H1 (cell line): ENCODE measurements around the gene ZNF219. TPM values are rescaled to one million over a fixed set of nuclear protein-coding genes. Genes with fewer than 3 reads are reported as not detected.

ENCODE experiments used
- CTCF ChIA-PET: fragments of 300-600 bp; sonication (Branson Sonifier 250); formaldehyde crosslinking; loops from one replicate; lab custom pipeline; 2021; ENCODE audit not compliant: partially characterized antibody; lab: Charles Lee
- POLR2A ChIA-PET: fragments of 300-600 bp; sonication (Branson Sonifier 250); formaldehyde crosslinking; loops from one replicate; lab custom pipeline; 2021; ENCODE audit warnings: inconsistent platforms; ENCODE audit not compliant: partially characterized antibody; lab: Charles Lee
- DNase-seq, 2 experiments: peaks; one replicate each; pipeline versions ENCODE4 v3.0.0 to v3.0.0-alpha.2; 2010 to 2022; ENCODE audit warnings: low spot score in 2 of 2, low read depth in 1 of 2, mixed read lengths in 1 of 2
- FAIRE-seq: peaks from 2 replicates; lab custom pipeline; 2011; peaks lifted over from hg19 to GRCh38; lab: Jason Lieb, UNC
- H2AFZ ChIP-seq: 2 replicates; pipeline ENCODE4 v1.8.1; 2012; ENCODE audit warnings: low read length, inconsistent platforms
- H2AK5ac ChIP-seq: 2 replicates; pipeline ENCODE4 v1.6.1; 2013; ENCODE audit warnings: low read depth, low read length
- H2BK120ac ChIP-seq: replicated peaks from 2 replicates; pipeline ENCODE3; 2013; ENCODE audit warnings: low read depth, low read length, inconsistent platforms
- H2BK12ac ChIP-seq: 2 replicates; pipeline ENCODE4 v1.6.1; 2013; ENCODE audit warnings: low read depth, low read length
- H2BK15ac ChIP-seq: 2 replicates; pipeline ENCODE4 v1.6.1; 2013; ENCODE audit warnings: low read length
- H2BK20ac ChIP-seq: 2 replicates; pipeline ENCODE4 v1.6.1; 2013; ENCODE audit warnings: low read length
- H2BK5ac ChIP-seq: 2 replicates; pipeline ENCODE4 v1.6.1; 2013; ENCODE audit warnings: low read depth, low read length
- H3K14ac ChIP-seq: 2 replicates; pipeline ENCODE4 v1.6.1; 2013; ENCODE audit warnings: inconsistent platforms; ENCODE audit not compliant: insufficient read length
- H3K18ac ChIP-seq: 2 replicates; pipeline ENCODE4 v1.6.1; 2013; ENCODE audit warnings: low read length; ENCODE audit errors: extremely low read depth
- H3K23ac ChIP-seq: 2 replicates; pipeline ENCODE4 v1.6.1; 2013; ENCODE audit warnings: inconsistent platforms; ENCODE audit not compliant: insufficient read length
- H3K23me2 ChIP-seq: 2 replicates; pipeline ENCODE4 v1.6.1; 2013; ENCODE audit warnings: low read depth, low read length
- H3K27ac ChIP-seq: 2 replicates; pipeline ENCODE4 v1.6.1; 2011; ENCODE audit warnings: low read depth, low read length, inconsistent platforms
- H3K27me3 ChIP-seq, 4 experiments: replicated peaks in 1 of 4; 1 replicate in 1 of 4; 2 replicates in 3 of 4; pipeline versions ENCODE4 v1.6.1 to v1.8.1; 2011 to 2013; ENCODE audit warnings: low read length in 3 of 4, mild to moderate bottlenecking in 3 of 4, inconsistent platforms in 2 of 4, mixed read lengths in 2 of 4, moderate library complexity in 1 of 4; ENCODE audit not compliant: control insufficient read depth in 3 of 4, insufficient read depth in 3 of 4; ENCODE audit errors: extremely low read depth in 1 of 4
- H3K36me3 ChIP-seq, 4 experiments: 2 replicates each; pipeline versions ENCODE4 v1.6.1 to v1.8.1; 2011 to 2013; ENCODE audit warnings: mild to moderate bottlenecking in 4 of 4, low read length in 3 of 4, moderate library complexity in 2 of 4, control low read depth in 1 of 4, inconsistent platforms in 1 of 4; ENCODE audit not compliant: insufficient read depth in 4 of 4, control insufficient read depth in 2 of 4
- H3K4ac ChIP-seq: replicated peaks from 2 replicates; pipeline ENCODE3; 2013; ENCODE audit warnings: low read length, low read depth, mixed read lengths, inconsistent platforms; ENCODE audit not compliant: insufficient read length
- H3K4me1 ChIP-seq, 4 experiments: replicated peaks in 1 of 4; 1 replicate in 1 of 4; 2 replicates in 3 of 4; pipeline versions ENCODE4 v1.6.1 to v1.8.1; 2011 to 2013; ENCODE audit warnings: low read length in 3 of 4, inconsistent platforms in 2 of 4, mixed read lengths in 1 of 4; ENCODE audit not compliant: insufficient read depth in 4 of 4, control insufficient read depth in 3 of 4
- H3K4me2 ChIP-seq, 2 experiments: 2 replicates each; pipeline versions ENCODE4 v1.6.1 to v1.8.1; 2011 to 2013; ENCODE audit warnings: low read depth in 2 of 2, low read length in 2 of 2, control low read depth in 1 of 2, inconsistent platforms in 1 of 2, mild to moderate bottlenecking in 1 of 2; ENCODE audit not compliant: insufficient read depth in 1 of 2
- H3K4me3 ChIP-seq, 4 experiments: fragments of 200-600, 300-600 bp in 1 of 4; sonication (generic), shearing (Covaris generic), sonication (Bioruptor Twin) in 1 of 4; 2 replicates each; pipeline versions ENCODE4 v1.5.1 to v1.8.1; 2011 to 2016; ENCODE audit warnings: low read length in 4 of 4, low read depth in 3 of 4, control low read depth in 2 of 4, inconsistent platforms in 2 of 4, mild to moderate bottlenecking in 2 of 4, mixed read lengths in 1 of 4, moderate library complexity in 1 of 4; ENCODE audit not compliant: insufficient read depth in 2 of 4; ENCODE audit errors: extremely low read depth in 1 of 4
- H3K56ac ChIP-seq: replicated peaks from 2 replicates; pipeline ENCODE3; 2013; ENCODE audit warnings: low read depth, mild to moderate bottlenecking, mixed read lengths, low read length, inconsistent platforms; ENCODE audit not compliant: insufficient read length
- H3K79me1 ChIP-seq: 2 replicates; pipeline ENCODE4 v1.6.1; 2013; ENCODE audit warnings: low read depth, low read length, control low read depth
- H3K79me2 ChIP-seq, 2 experiments: 2 replicates each; pipeline versions ENCODE4 v1.6.1 to v1.8.1; 2012 to 2013; ENCODE audit warnings: low read length in 2 of 2, mild to moderate bottlenecking in 2 of 2, inconsistent platforms in 1 of 2; ENCODE audit not compliant: insufficient read depth in 2 of 2, control insufficient read depth in 1 of 2
- H3K9ac ChIP-seq, 4 experiments: replicated peaks in 1 of 4; 1 replicate in 1 of 4; 2 replicates in 3 of 4; pipeline versions ENCODE4 v1.6.1 to v1.8.1; 2011 to 2013; ENCODE audit warnings: low read depth in 3 of 4, low read length in 3 of 4, control low read depth in 2 of 4, mild to moderate bottlenecking in 2 of 4, moderate library complexity in 2 of 4, inconsistent platforms in 1 of 4; ENCODE audit errors: extremely low read depth in 1 of 4
- H3K9me3 ChIP-seq, 2 experiments: 2 replicates each; pipeline versions ENCODE4 v1.6.1 to v1.8.1; 2012 to 2013; ENCODE audit warnings: mild to moderate bottlenecking in 2 of 2, moderate library complexity in 2 of 2, control low read depth in 1 of 2, inconsistent platforms in 1 of 2, low read depth in 1 of 2, low read length in 1 of 2, mixed read lengths in 1 of 2; ENCODE audit not compliant: insufficient read depth in 2 of 2
- H4K20me1 ChIP-seq, 2 experiments: replicated peaks in 1 of 2; 2 replicates each; pipeline versions ENCODE3 to v1.8.1; 2011 to 2013; ENCODE audit warnings: inconsistent platforms in 2 of 2, low read length in 2 of 2, mild to moderate bottlenecking in 1 of 2; ENCODE audit not compliant: insufficient read depth in 2 of 2, control insufficient read depth in 1 of 2
- H4K5ac ChIP-seq: 2 replicates; pipeline ENCODE4 v1.6.1; 2013; ENCODE audit warnings: low read length, low read depth, mixed read lengths, inconsistent platforms; ENCODE audit not compliant: insufficient read length
- H4K8ac ChIP-seq: 2 replicates; pipeline ENCODE4 v1.8.0; 2013; ENCODE audit warnings: mild to moderate bottlenecking, moderate library complexity, low read length, inconsistent platforms; ENCODE audit not compliant: insufficient read depth; ENCODE audit errors: extremely low read depth
- H4K91ac ChIP-seq: replicated peaks from 2 replicates; pipeline ENCODE3; 2013; ENCODE audit warnings: low read length, mixed read lengths, inconsistent platforms; ENCODE audit not compliant: insufficient read length
- ASH2L ChIP-seq: fragments of 200-600, 300-600 bp; sonication (generic); IDR thresholded peaks from one replicate; pipeline ENCODE4 v1.7.1; 2017; ENCODE audit warnings: low read length
- CHD1 ChIP-seq: IDR thresholded peaks from 2 replicates; pipeline ENCODE4 v1.6.1; 2012; ENCODE audit warnings: low read depth, low read length, improper control_type of control experiment
- GABPA ChIP-seq: IDR thresholded peaks from 2 replicates; pipeline ENCODE4 v1.6.1; 2011; ENCODE audit warnings: mild to moderate bottlenecking, low read length, moderate library complexity, borderline replicate concordance; ENCODE audit not compliant: insufficient read depth
- NRF1 ChIP-seq: IDR thresholded peaks from 2 replicates; pipeline ENCODE4 v1.6.1; 2011; ENCODE audit warnings: mild to moderate bottlenecking, low read depth, low read length, improper control_type of control experiment
- PHF8 ChIP-seq: fragments of 200-600 bp; sonication (generic); conservative IDR thresholded peaks from 2 replicates; pipeline ENCODE4 v1.7.1; 2012; ENCODE audit warnings: low read depth, mild to moderate bottlenecking, inconsistent platforms, low read length, moderate library complexity
- SIN3A ChIP-seq, 2 experiments: IDR thresholded peaks in 1 of 2; conservative IDR thresholded peaks in 1 of 2; 2 replicates each; pipeline ENCODE4 v1.6.1; 2011 to 2012; ENCODE audit warnings: low read length in 2 of 2, improper control_type of control experiment in 1 of 2, low read depth in 1 of 2, mild to moderate bottlenecking in 1 of 2
- SIRT6 ChIP-seq: IDR thresholded peaks from one replicate; pipeline ENCODE4 v1.7.1; 2012; ENCODE audit warnings: low read length, inconsistent platforms
- SP1 ChIP-seq: IDR thresholded peaks from 2 replicates; pipeline ENCODE4 v1.6.1; 2011; ENCODE audit warnings: low read depth, low read length
- YY1 ChIP-seq: IDR thresholded peaks from 2 replicates; pipeline ENCODE4 v1.6.1; 2011; ENCODE audit warnings: low read depth, mild to moderate bottlenecking, low read length
- WGBS, 2 experiments: shearing (Covaris generic) in 1 of 2; methylation state at CpG; one replicate each; pipeline versions ENCODE4 v1.1.6 to v1.1.7; 2013 to 2015; ENCODE audit warnings: low lambda C conversion rate in 2 of 2, mixed read lengths in 2 of 2, inconsistent platforms in 1 of 2, low coverage in 1 of 2, missing lambda C conversion rate in 1 of 2; ENCODE audit not compliant: insufficient replicate concordance in 2 of 2, insufficient coverage in 1 of 2, insufficient read length in 1 of 2; ENCODE audit errors: extremely low coverage in 1 of 2, missing lambda C conversion rate in 1 of 2; 5-methylcytosine and 5-hydroxymethylcytosine counted together
- polyA plus RNA-seq, 7 experiments: library from polyadenylated mRNA; depleted of rRNA in 3 of 7; stranded (reverse) in 5 of 7; unstranded in 2 of 7; fragments of >200 nt in 5 of 7; fragments of 200-250 nt in 2 of 7; gene quantifications; 1 replicate in 5 of 7; 2 replicates in 1 of 7; 4 replicates in 1 of 7; pipeline versions ENCODE4 v1.2.1 to v1.2.3, GENCODE V29; 2011 to 2013; ENCODE audit warnings: missing spikeins in 2 of 7, mixed read lengths in 2 of 7
- total RNA-seq: library from RNA; stranded (reverse); fragmentation: NEBNext Ultra II Directional; extraction: Animal tissue kit (Norgen Biotek cat#: 25700); gene quantifications from 2 replicates; pipeline ENCODE4 v1.2.1, GENCODE V29; 2021

The ZNF219 gene
- total and polyA plus RNA-seq, 2 of the 8 experiments (the other 6 are each of a cell fraction or from before 2014, with no cell fraction given): 113 to 160 TPM

- no peak for DNase-seq
- Histone ChIP-seq H3K14ac (no peak overlapping the region), H3K4ac (no peak overlapping the region), H4K20me1 (peaks cover 2 to 7% of the 10 kb centered on the region in 2 experiments), H3K36me3 (peaks cover 45 to 90% (median 71%) of the 10 kb centered on the region in 4 experiments), H2BK12ac (no peak overlapping the region), H3K27me3 (no peaks in the 10 kb centered on the region), H4K8ac (no peak overlapping the region), H3K27ac (no peak overlapping the region), H3K79me1 (peaks cover 2% of the 10 kb centered on the region), H3K4me2 (no peak overlapping the region), H2BK5ac (no peak overlapping the region), H3K79me2 (no peaks in the 10 kb centered on the region), H3K9ac (no peak overlapping the region), H2BK15ac (no peak overlapping the region), H2BK20ac (no peak overlapping the region), H3K23ac (no peak overlapping the region), H2AFZ (no peak overlapping the region), H3K4me3 (no peak overlapping the region), H3K56ac (no peak overlapping the region), H3K18ac (no peak overlapping the region), H4K91ac (no peak overlapping the region), H3K9me3 (no peaks in the 10 kb centered on the region), H3K4me1 (no peaks in the 10 kb centered on the region), H4K5ac (no peak overlapping the region), H2AK5ac (no peak overlapping the region), H3K23me2 (no peaks in the 10 kb centered on the region), H2BK120ac (no peak overlapping the region)
- WGBS, 2 experiments: 84% methylated on average over 10 of the region's 10 CpGs; no CpG with 5 or more reads in 1 of the 2 experiments
- TF ChIP-seq ASH2L (no peak), SIN3A (conservative IDR thresholded peaks at IDR 0.05 in 1 of 2, IDR thresholded peaks at IDR 0.05 in 1 of 2; ENCODE audit: low read depth in 1 of 2, low read length in 2 of 2) (no peak), PHF8 (no peak), SP1 (no peak), SIRT6 (no peak), YY1 (no peak), NRF1 (no peak), GABPA (no peak), CHD1 (no peak)
- ChIA-PET POLR2A (interaction anchor here (1.0 to 12.4 kb wide), 7 partner anchors 3 to 59 kb away, joined by 3 to 245 read pairs (median 3); partner anchors contain the start of gene ARHGEF40), CTCF (interaction anchor here (2.5 to 8.6 kb wide), 5 partner anchors 11 to 64 kb away, joined by 11 to 72 read pairs (median 25); no protein-coding TSS in a partner anchor)
- FAIRE-seq: no peak
Observed at GRCh38 chr14:21078726-21079125, 19.7 kb downstream of the ZNF219 start.
